Fibroblast of lung (primary cell): ENCODE results near the gene PHF20.
"Not testable (repeated sequence)": the region's sequence is repeated elsewhere in the genome, so short reads cannot be mapped to it uniquely, and the experiment has no call there.

ENCODE experiments used
- EZH2 ChIP-seq: IDR thresholded peaks from 2 replicates; pipeline ENCODE4 v1.5.1; 2012; ENCODE audit warnings: low read length, control low read depth, mild to moderate bottlenecking; ENCODE audit errors: missing control alignments
- TF ChIP-seq, protein P1 (sequence below), 2 donors: IDR thresholded peaks in 1 of 2; conservative IDR thresholded peaks in 1 of 2; 1 replicate in 1 of 2; 2 replicates in 1 of 2; pipeline ENCODE4 v1.5.1; 2011 to 2012; ENCODE audit warnings: low read length in 2 of 2, control low read depth in 1 of 2, inconsistent platforms in 1 of 2, low read depth in 1 of 2, mild to moderate bottlenecking in 1 of 2

DNA sequence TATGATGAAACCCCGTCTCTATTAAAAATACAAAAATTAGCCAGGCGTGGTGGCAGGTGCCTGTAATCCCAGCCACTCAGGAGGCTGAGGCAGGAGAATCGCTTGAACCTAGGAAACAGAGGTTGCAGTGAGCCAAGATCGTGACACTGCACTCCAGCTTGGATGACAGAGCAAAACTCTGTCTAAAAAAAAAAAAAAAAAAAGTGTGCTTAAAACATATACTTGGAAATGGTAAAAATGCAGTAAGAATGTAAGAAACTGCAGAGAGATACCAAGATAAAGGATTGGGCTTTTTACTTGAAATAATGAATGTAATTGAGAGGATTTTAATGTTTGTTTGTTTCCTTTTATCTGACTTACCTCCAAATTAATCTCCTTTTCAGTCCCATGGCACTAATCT lies 129.4 kb downstream of the PHF20 start:
- TF ChIP-seq EZH2, result not testable (repeated sequence)
- TF ChIP-seq, protein P1, sequence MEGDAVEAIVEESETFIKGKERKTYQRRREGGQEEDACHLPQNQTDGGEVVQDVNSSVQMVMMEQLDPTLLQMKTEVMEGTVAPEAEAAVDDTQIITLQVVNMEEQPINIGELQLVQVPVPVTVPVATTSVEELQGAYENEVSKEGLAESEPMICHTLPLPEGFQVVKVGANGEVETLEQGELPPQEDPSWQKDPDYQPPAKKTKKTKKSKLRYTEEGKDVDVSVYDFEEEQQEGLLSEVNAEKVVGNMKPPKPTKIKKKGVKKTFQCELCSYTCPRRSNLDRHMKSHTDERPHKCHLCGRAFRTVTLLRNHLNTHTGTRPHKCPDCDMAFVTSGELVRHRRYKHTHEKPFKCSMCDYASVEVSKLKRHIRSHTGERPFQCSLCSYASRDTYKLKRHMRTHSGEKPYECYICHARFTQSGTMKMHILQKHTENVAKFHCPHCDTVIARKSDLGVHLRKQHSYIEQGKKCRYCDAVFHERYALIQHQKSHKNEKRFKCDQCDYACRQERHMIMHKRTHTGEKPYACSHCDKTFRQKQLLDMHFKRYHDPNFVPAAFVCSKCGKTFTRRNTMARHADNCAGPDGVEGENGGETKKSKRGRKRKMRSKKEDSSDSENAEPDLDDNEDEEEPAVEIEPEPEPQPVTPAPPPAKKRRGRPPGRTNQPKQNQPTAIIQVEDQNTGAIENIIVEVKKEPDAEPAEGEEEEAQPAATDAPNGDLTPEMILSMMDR (conservative IDR thresholded peaks at IDR 0.05 in 1 of 2, IDR thresholded peaks at IDR 0.05 in 1 of 2; ENCODE audit: low read depth in 1 of 2, low read length in 2 of 2), result not testable (repeated sequence)
